PC-3 (cell line): ENCODE measurements around the gene FMNL2. TPM values are rescaled to one million over a fixed set of nuclear protein-coding genes. Genes with fewer than 3 reads are reported as not detected.

ENCODE experiments used
- ATAC-seq: fragments of 200-7000 bp; cut with Tn5 transposase; 2 replicates; pipeline ENCODE4 v1.9.1; 2020; ENCODE audit warnings: mild to moderate bottlenecking, moderate library complexity
- BruUV-seq: library from RNA; stranded (reverse); fragments of 400-500 nt; replicated peaks from 2 replicates; lab custom pipeline; 2021; lab: Mats Ljungman, UMichigan
- CTCF ChIA-PET: fragments of 300-600 bp; sonication (Branson Sonifier 250); formaldehyde crosslinking; loops from one replicate; lab custom pipeline; 2022; ENCODE audit warnings: antibody characterized with exemption; lab: Charles Lee
- POLR2A ChIA-PET: fragments of 300-600 bp; sonication (Branson Sonifier 250); formaldehyde crosslinking; loops from one replicate; lab custom pipeline; 2022; ENCODE audit warnings: antibody characterized with exemption; ENCODE audit not compliant: unreplicated experiment; lab: Charles Lee
- DNase-seq: peaks from one replicate; pipeline ENCODE4 v3.0.0-alpha.2; 2015
- H2AFZ ChIP-seq: fragments of 300-600 bp; sonication (generic); 2 replicates; pipeline ENCODE4 v1.6.0; 2016; ENCODE audit warnings: antibody characterized with exemption, low read length
- H3F3A ChIP-seq: fragments of 300-600 bp; sonication (generic); one replicate; pipeline ENCODE4 v1.6.0; 2017; ENCODE audit warnings: antibody characterized with exemption, low read length, control low read depth, mild to moderate bottlenecking; ENCODE audit not compliant: unreplicated experiment
- H3K27ac ChIP-seq: fragments of 300-600 bp; sonication (generic); 2 replicates; pipeline ENCODE4 v1.5.1; 2016; ENCODE audit warnings: mild to moderate bottlenecking, low read length
- H3K27me3 ChIP-seq: fragments of 300-600 bp; sonication (generic); 2 replicates; pipeline ENCODE4 v1.6.1; 2016; ENCODE audit warnings: low read length, mixed read lengths
- H3K36me3 ChIP-seq: fragments of 300-600 bp; sonication (generic); 2 replicates; pipeline ENCODE4 v1.6.1; 2016; ENCODE audit warnings: low read depth, mixed run types, low read length, mixed read lengths
- H3K4me1 ChIP-seq: fragments of 300-600 bp; sonication (generic); 2 replicates; pipeline ENCODE4 v1.5.1; 2016; ENCODE audit warnings: low read length; ENCODE audit not compliant: insufficient read depth
- H3K4me2 ChIP-seq: fragments of 300-600 bp; sonication (generic); 2 replicates; pipeline ENCODE4 v1.6.0; 2016; ENCODE audit warnings: low read length
- H3K4me3 ChIP-seq: fragments of 300-600 bp; sonication (generic); 2 replicates; pipeline ENCODE4 v1.5.1; 2016; ENCODE audit warnings: mild to moderate bottlenecking, low read length, mixed read lengths
- H3K79me2 ChIP-seq: fragments of 300-600 bp; sonication (generic); 2 replicates; pipeline ENCODE4 v1.6.1; 2017; ENCODE audit warnings: low read length, mixed read lengths
- H3K9ac ChIP-seq: fragments of 300-600 bp; sonication (generic); 2 replicates; pipeline ENCODE4 v1.6.0; 2016; ENCODE audit warnings: mild to moderate bottlenecking, low read length
- H3K9me2 ChIP-seq: fragments of 300-600 bp; sonication (generic); replicated peaks from 2 replicates; pipeline ENCODE4 v1.6.1; 2016; ENCODE audit warnings: mixed run types, low read length, mixed read lengths
- H3K9me3 ChIP-seq: fragments of 300-600 bp; sonication (generic); 2 replicates; pipeline ENCODE4 v1.6.1; 2016; ENCODE audit warnings: low read length, mixed read lengths
- H4K20me1 ChIP-seq: fragments of 300-600 bp; sonication (generic); 2 replicates; pipeline ENCODE4 v1.6.1; 2016; ENCODE audit warnings: low read length, mixed read lengths
- EZH2 ChIP-seq: fragments of 300-600 bp; sonication (generic); IDR thresholded peaks from one replicate; pipeline ENCODE4 v1.6.1; 2017; ENCODE audit warnings: antibody characterized with exemption, mild to moderate bottlenecking, low read length; ENCODE audit not compliant: unreplicated experiment
- EZH2phosphoT487 ChIP-seq: fragments of 300-600 bp; sonication (generic); IDR thresholded peaks from 2 replicates; pipeline ENCODE4 v1.6.1; 2018; ENCODE audit warnings: mild to moderate bottlenecking, antibody characterized with exemption, low read length, borderline replicate concordance
- intact Hi-C: fragments of 100-400 bp; cut with micrococcal nuclease; formaldehyde crosslinking; loops from 2 replicates; pipeline ENCODE4 v1.9.0; 2023
- total RNA-seq: library from RNA; depleted of rRNA; stranded (reverse); fragments of >200 nt; gene quantifications from 2 replicates; pipeline ENCODE4 v1.2.3, GENCODE V29; 2014
- TF ChIP-seq, protein P1 (sequence below): fragments of 300-600 bp; sonication (generic); conservative IDR thresholded peaks from 2 replicates; pipeline ENCODE4 v1.5.1; 2017; ENCODE audit warnings: antibody characterized with exemption, low read depth, mild to moderate bottlenecking, low read length

Gene FMNL2
- total RNA-seq, 1 experiment from 2014 or later = 15.8 TPM

GRCh38 chr2:152405206-152406118 lies 70.5 kb downstream of the FMNL2 start:
- Histone ChIP-seq H3K9ac (no peak overlapping the region), H3K4me1 (peaks cover 22% of the 10 kb centered on the region), H3K79me2 (peaks cover 73% of the 10 kb centered on the region), H3K36me3 (no peaks in the 10 kb centered on the region), H3K27ac (peak overlapping the region; percentile 46), H3F3A (no peaks in the 10 kb centered on the region), H3K27me3 (no peaks in the 10 kb centered on the region), H3K4me2 (peak overlapping the region; percentile 19), H4K20me1 (no peaks in the 10 kb centered on the region), H3K9me3 (no peaks in the 10 kb centered on the region), H3K9me2 (no peaks in the 10 kb centered on the region), H3K4me3 (0 out of 2 replicates have a peak overlapping the region, but pooled peaks have one; percentile 2), H2AFZ (no peak overlapping the region)
- BruUV-seq = no TSS peak
- no peak for TF ChIP-seq EZH2
- no peak for TF ChIP-seq EZH2phosphoT487
- TF ChIP-seq, protein P1, sequence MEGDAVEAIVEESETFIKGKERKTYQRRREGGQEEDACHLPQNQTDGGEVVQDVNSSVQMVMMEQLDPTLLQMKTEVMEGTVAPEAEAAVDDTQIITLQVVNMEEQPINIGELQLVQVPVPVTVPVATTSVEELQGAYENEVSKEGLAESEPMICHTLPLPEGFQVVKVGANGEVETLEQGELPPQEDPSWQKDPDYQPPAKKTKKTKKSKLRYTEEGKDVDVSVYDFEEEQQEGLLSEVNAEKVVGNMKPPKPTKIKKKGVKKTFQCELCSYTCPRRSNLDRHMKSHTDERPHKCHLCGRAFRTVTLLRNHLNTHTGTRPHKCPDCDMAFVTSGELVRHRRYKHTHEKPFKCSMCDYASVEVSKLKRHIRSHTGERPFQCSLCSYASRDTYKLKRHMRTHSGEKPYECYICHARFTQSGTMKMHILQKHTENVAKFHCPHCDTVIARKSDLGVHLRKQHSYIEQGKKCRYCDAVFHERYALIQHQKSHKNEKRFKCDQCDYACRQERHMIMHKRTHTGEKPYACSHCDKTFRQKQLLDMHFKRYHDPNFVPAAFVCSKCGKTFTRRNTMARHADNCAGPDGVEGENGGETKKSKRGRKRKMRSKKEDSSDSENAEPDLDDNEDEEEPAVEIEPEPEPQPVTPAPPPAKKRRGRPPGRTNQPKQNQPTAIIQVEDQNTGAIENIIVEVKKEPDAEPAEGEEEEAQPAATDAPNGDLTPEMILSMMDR = no peak
- ChIA-PET POLR2A (interaction anchor here (0.5 to 0.6 kb wide), 2 partner anchors 9 to 312 kb away, joined by 3 to 6 read pairs; partner anchors contain the start of gene PRPF40A), CTCF (no interaction called here)
- DNase-seq (peak; percentile 80), ATAC-seq (peak; percentile 96)
- intact Hi-C loops = no loop called here

GRCh38 chr2:152406119-152406835 lies 71.3 kb downstream of the FMNL2 start:
- BruUV-seq = no TSS peak
- intact Hi-C loops = no loop called here
- ATAC-seq (no peak), DNase-seq (no peak)
- H3K79me2 ChIP-seq = peaks cover 74% of the 10 kb centered on the region
- H3K27ac ChIP-seq = 0 out of 2 replicates have a peak overlapping the region, but pooled peaks have one; percentile 46
- no peaks in the 10 kb centered on the region for H3F3A ChIP-seq
- TF ChIP-seq EZH2phosphoT487 = no peak
- TF ChIP-seq EZH2 = no peak
- TF ChIP-seq, protein P1 = no peak
- H3K9ac ChIP-seq = no peak overlapping the region
- H3K4me3 ChIP-seq = no peak overlapping the region
- no peaks in the 10 kb centered on the region for H3K9me3 ChIP-seq
- no peak overlapping the region for H2AFZ ChIP-seq
- H4K20me1 ChIP-seq = no peaks in the 10 kb centered on the region
- H3K4me2 ChIP-seq = peak overlapping the region; percentile 19; the same call in 1 of the 2 replicates
- ChIA-PET POLR2A (no interaction called here), CTCF (no interaction called here)
- no peaks in the 10 kb centered on the region for H3K9me2 ChIP-seq
- peaks cover 22% of the 10 kb centered on the region for H3K4me1 ChIP-seq
- H3K36me3 ChIP-seq = no peaks in the 10 kb centered on the region
- no peaks in the 10 kb centered on the region for H3K27me3 ChIP-seq
